NOMO-1 treated with DMSO at 0.1 percent for 48 hours (cell line): ENCODE results near the gene PHF21B.

ENCODE experiments used
- DNase-seq: peaks from one replicate; lab custom pipeline; 2025; ENCODE audit not compliant: unreplicated experiment; lab: John Stamatoyannopoulos, UW

PHF21B gene

DNA sequence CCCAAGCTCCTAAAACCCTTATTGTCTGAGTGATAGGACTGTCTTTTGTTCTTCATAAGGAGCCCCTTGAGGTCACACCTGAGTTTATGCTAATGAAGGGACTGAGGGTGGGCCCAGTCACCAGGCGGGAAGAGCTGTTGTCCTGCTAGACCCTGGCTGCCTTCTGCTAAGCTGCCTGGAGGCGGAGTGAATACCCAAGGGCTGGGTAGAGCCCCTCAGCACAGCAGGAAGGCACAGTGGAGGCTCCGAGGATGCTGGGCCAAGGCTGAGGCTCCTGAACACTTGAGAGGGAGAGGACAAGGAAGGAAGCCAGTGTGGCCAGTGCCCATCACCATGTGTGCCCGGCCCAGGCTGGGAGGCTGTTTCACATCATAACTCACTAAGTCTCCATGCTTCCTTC lies 4.8 kb upstream of the PHF21B start:
- DNase-seq = no peak

DNA sequence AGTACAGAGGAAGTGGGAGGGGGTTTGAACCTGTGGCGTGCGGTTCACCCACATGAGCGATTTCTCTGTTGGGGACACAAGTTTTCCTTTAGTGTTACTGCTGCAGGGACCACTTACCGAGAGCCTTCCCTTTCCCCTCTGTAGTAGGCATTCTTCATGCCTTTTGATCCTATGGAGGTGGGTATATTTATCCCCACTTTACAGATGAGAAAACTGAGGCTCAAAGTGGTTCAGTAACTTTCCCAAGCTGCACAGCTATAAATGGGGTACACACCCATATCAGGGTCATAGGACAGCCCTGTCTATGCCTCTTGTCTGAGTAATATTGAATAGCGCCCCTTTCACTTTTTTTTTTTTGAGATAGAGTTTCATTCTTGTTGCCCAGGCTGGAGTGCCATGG lies 3.3 kb upstream of the PHF21B start:
- DNase-seq = no peak

DNA sequence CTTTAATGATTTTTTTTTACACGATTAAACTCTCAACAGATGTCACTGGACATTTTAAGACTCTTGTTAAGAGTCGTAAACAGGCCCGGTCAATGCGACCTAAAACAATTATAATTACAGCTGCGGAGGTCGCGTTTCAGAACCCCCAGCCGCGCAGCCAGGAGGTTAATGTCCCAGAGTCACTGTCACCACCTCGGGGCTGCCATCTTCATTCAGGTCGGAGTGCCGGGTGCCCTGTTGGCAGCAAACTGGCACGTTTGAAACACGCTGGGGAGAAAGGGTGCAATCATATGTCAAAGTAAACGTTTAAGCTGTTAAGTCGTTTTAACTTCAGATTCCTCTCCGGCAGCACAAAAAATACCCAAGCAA lies 711 bp upstream of the PHF21B start:
- no peak for DNase-seq

DNA sequence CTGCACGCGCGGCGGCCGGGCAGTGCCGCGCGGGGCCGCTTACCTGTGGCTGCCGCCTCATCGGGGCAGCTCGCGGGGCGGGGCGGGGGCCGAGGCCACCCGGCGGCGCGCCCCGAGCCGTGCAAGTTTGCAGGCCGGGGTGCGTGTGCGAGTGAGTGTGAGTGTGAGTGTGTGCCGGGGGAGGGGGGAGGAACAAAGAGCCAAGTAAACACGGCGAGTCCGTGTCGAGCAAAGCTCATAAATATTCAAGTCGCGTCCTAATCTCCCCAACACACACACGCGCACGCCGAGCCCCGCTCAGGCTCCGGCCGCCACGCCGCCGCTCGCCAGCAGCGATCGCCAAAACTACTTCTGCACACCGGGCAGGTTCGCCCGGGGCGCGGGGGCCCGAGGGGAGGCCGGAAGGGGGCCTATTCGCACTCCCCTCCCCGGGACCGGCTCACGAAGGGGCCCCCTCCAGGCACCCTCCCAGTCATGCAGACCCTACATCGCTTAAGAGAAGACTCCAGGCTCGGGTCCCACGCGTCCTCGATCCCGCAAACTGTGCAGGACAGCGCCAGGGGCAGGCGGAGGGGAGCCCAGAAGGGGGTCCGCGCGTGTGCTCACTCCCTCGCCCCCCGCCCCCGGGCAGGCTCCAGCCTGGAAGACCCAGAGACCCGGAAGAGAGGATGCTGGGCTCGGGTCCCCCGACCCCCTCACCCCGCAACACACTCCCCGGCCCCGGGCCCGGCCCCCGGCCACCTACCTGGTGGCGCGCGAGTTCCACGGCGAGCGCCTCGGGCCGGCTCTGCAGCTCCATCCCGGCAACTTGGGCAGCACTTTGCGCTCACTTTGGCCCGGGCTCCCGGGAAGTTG lies 827 bp downstream of the PHF21B start:
- DNase-seq = no peak

DNA sequence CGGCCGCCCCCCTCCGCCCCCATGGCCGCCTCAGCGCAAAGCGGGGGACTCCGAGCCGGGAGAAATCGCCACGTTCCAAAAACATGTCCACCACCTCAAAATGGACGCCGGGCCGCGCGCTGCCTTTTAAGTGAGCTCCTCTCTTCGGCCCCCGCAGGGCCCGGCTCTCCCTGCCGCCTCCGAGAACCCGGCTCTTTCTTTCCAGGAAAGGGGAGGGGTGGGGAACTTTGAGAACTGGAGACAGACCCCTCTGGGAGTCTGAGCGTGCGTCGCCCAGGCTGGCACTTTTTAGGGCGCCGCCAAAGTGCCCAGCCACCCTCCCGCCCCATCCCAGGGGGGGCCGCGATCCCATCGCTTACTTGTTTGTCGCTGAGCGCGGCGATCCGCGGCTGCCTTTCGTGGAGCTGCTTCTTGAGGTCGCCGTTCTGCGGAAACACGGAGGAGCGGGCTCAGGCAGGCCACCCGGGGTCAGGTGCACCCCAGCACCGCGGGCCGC lies 1.6 kb downstream of the PHF21B start:
- no peak for DNase-seq

DNA sequence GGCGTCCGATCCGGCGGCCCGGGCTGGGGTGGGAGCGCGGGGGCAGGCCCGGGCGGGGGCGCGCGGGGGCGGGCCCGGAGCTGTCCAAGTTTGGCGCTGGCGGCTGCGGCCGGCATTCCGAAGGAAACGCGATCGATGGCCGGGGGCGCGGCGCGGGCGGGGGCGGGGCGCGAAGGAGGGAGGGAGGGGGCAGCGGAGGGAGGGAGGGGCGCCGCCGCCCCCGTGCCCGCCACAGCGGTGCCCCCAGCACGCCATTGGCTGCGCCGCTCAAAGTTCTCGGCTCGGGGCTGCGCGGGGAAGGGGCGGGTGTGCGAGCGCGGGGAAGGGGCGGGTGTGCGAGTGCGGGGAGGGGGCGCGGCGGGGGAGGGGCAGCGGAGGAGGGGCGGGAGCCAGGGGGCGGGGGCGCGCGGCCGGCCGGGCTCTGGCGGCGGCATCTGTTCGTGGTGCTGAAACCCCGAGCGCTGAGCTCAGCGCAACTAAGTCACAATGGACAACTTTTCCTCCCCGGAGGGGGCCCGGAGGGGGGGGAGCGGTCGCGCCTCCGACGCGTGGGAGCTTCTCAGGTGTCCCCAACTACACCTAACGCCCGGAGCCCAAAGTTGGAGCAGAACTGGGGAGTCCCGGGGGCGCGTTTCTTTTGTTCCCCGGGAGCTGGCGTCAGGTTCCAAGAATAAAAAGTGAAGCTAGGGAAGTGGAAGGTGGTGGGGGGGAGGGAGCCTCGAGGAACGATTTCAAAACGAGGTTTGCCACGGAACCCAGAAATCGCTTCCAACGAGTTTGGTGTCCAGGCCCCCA lies 2.2 kb downstream of the PHF21B start:
- no peak for DNase-seq

DNA sequence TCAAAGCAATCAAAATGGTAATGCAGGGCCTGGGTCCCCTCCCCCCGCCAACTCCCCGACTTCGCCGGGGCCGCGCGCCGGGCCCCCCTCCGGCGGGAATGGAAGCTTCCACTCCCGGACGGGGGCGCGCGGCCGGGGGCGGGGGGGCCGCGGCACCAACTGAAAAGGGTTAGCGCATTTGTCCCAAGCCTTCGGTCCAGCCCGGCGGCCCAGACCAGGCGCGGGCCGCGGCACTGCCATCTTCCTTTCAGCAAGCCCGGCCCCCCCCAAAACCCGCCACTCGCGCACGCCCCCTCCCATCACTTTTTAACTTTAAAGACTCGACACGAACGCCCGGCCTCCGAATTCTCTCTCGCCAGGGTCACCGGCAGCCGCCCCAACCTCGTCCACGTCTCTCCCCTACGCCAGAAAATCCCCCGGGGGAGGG lies 2.8 kb downstream of the PHF21B start:
- DNase-seq = no peak

DNA sequence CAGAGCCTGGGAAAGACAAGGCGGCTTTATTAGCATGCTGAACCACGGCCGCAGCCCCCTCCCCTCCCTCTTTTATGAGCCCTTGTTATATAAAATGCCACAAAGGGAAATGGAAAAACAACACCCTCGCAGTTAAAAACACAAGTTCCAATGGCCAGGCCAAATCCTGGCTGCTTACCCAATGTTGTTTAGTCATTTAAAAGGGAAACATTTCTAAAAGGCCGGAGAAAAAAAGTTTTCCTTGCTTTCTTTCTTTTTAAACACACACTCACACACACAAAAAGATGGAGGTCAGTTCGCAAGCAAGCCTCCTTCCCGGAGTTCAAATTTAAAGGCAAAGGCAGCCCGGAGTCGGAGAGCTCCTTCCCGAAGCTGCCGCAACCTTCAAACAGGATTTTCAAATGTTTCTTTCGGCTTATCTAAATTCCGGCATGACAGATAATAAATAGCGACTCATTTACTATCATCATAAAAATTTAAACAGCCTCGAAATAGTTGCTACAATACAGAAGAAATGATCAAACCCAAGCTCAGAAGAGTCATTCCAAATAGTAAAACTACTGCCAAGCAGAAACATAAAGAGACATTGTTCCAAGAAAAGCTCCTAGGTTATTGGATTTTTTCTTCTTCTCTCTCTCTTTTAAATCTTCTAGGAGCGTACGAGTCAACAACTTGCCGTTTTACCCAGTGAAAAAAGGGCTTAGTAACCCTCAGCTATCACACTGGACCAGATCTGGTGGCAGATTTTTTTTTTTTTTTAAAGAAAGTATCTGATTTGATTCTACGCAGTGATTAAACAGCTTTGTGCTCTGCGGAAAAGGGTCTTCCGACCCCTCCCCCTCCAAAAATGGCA lies 3.5 kb downstream of the PHF21B start:
- DNase-seq = no peak

DNA sequence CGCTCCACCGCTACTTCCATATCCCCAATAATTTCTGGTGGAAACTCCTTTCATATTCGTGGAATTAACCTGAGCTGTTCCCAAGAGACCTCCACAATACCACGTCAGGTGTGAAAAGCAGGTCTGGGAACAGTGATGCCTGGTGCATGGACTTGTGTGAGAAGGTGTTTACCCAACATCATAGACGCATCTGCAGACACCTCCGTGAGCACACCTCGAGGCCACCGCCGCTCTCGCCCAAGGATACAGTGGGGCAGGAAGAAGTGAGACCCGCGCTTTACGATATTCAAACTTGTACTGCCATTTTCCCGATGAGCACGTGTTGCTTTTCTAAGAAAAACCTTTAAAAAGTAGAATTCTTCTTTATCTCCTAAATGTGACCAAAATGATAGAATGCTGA lies 8.2 kb downstream of the PHF21B start:
- no peak for DNase-seq

DNA sequence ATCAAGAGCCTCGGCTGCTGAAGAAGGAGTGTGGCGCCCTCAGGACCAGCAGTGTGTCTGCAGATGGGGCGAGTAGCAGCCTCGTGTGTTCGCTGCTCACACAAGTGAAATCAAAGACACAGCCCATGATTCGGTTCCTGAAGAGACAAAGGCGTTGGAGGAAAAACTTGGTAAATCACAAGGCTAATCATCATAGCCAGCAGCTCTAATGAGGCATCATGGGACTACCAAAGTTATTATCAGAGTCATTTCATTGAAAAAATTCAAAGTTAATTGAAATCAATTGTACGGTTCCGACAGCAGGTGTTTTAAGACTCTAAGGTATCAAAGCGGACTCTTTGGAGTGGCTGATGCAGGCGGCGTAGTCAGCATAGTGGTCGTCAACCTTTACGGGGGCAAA lies 9.5 kb downstream of the PHF21B start:
- no peak for DNase-seq

DNA sequence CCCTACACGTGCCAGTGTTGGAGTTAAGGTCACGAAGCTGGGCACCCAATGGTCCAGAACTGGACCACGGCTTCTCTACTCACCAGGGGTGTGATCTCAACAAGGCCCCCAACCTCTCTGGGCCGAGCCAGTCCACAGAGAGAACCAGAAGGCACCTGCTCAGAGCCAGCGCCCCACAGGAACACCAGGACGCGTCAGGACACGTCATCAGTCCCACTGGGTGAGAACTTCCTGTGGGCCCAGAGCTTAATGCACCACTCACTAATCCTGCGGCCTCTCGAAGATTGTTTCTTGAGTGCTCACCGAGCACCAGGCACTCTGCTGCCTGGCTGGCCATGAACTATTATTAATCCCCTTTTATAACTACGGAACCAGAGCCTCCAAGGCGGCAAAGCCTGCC lies 10.1 kb downstream of the PHF21B start:
- DNase-seq = no peak

DNA sequence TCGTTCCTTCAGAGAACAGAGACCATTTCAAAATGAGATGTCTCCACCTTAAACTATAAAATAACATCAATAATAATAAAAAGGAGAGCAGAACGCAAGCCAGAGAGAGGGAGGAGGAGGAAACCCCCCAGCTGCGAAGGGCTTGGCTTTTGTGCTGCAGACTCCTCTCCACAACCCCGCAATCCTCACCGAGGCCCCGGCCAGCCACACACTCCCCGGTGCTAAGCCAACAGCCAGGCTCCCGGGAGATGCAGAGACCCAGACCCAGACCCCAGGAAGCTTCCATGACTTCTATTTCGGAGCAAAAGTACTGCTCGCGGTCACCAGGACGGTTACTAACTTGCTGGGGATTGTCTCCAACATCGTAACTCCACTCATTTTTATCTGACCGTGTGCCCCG lies 10.6 kb downstream of the PHF21B start:
- DNase-seq = no peak

DNA sequence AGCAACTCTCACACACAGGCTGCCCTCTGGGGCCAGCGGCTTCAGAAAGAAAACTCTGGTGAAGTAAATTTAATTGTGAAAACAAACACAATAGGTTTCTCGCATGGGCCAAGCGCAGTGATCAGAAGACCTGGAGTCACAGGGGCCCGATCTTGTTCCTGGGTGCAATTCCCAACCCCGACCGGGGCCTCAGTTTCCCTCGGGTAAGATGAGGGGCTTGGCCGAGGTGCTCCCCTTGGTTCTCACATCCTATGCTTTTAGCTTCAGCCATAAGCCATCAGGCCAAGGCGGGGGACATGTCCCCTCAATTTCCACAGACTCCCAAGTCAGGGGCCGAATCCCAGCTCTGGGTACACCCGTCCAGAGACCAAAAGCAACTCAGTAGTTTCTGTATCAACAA lies 11.5 kb downstream of the PHF21B start:
- no peak for DNase-seq

DNA sequence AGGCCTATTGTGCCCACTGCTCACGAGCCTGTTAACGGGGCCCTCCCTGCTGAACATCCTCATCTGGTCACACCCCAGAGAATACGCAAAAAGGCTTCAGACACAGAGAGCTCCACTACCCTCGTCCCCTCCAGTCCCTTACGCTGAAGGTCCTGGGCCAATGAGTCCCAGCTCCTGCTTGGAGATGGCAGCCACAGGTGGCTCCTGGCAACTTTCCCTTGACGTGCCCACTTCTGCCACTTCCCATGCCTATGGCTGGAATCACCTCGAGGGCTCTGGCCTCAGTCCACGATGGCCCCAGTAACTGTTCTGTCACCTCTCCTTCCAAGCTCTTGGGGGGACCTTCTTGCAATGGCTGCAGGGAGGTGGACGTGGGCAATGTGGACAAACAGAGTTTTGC lies 12.7 kb downstream of the PHF21B start:
- DNase-seq = no peak

DNA sequence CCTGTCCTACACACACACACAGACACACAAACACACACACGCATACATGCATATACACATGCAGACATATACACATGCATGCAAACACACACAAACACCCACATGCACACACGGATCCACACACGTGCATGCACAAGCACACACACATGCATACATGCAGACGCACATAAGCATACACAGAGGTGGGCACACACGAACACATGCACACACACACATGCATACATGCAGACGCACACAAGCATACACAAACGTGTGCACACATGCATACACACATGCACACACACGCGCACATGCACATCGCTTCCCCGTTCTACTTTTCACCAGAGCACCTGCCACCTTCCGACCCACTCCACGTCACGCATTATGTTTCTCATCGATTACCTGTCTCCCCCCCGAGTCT lies 13.2 kb downstream of the PHF21B start:
- no peak for DNase-seq

DNA sequence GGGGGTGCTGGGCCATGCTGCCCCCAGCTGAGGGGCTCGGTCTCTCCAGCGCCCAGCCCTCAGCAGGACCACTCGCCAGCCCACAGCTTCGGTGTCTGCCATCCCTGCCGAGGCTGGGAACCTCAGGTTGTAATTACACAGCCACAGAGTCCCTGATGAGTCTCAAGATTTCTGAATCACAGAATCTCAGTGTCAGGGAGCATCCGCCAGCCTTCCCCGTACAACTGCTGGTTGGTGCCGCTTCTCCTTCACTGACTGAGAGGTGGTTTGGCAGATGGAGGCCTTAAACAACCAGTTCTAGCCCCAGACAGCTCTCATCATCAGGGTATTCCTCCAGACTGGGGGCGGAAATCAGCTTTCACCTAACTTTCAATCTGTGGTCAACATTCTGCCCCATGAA lies 13.7 kb downstream of the PHF21B start:
- DNase-seq = no peak

DNA sequence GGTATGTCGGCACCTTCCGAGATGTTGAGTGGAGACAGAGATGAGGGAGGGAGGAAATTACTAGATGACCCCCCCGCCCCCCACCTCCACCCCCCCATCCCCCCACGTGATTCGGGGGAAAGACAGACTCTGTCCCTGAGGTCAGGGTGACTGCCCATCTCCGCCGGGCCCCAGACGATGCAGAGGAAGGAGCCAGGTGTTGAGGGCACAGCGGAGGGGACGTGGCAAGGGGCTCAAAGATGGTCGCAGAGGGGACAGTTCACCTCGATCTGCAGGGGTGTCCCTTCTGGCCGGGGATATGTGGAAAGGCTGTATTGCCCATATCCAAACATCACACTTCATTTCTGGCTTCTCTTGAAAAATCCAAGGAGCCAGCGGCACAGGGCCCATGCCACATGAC lies 14.1 kb downstream of the PHF21B start:
- no peak for DNase-seq

DNA sequence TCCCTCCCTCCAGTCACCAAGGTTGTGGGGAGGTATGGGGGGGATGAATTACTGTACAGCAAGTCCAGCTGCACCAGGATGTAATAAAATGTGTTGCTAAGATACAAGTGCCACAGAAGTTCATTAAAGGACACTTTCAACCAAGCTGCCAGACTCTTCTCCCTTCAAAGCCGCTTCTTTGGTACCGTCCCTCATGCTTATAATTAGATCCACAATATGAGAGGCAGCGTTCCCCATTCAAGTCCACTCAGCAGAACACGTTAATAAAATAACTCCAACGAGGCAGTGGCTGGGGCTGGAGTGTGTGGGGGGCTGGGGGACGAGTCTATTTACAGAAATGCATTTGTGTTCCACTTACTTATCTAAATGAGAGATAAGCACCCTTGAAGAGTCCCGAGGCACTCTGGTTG lies 14.7 kb downstream of the PHF21B start:
- no peak for DNase-seq

DNA sequence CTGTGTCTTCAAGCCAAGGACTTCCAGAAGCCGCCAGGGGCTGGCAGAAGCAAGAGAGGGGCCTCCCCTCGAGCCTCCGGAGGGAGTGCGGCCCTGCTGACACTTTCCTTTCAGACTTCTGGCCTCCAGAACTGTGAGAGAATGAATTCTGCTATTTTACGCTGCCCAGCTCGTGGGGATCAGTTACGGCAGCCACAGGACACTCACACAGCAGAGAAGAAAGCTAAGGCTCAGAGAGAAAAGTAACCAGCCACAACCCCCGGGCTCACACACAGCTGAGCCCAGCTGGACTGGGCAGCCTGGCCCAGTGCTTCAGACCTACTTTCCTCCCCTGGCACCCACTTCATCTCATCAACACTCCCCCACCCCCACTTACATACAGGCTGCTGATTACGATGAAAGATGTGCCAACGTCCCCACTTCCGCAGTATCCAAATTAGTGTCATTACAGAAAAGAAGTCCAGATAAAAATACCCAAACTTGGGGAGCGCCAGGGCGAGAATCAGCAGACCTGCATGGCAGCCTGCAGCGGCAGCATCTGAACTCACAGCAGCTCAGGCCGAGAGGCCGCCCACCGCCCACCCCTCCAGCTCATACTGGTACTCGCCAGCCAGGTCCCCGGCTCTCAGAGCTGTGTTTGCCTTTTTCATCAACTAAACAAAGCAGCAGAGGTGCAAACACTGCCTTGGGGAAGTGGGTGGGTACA lies 15.3 kb downstream of the PHF21B start:
- no peak for DNase-seq

DNA sequence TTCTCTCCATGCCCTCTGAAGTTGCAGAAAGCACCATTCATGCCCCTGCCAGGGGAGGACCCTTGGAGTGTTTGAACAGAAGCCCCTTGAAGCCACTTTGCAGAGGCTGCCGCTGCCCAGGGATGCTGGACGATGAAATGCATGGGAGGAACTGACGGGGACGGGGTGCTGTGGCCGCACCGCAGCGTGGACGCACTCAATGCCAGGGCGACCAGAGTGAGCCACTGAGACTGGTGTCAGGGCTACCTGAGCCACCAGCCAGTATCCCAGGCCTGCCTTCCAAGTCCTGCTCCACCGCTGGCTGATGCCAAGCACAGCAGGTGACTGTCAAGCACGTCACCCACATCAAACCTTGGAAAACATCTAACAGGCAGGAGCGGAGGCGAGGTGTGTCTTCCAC lies 17.6 kb downstream of the PHF21B start:
- no peak for DNase-seq

DNA sequence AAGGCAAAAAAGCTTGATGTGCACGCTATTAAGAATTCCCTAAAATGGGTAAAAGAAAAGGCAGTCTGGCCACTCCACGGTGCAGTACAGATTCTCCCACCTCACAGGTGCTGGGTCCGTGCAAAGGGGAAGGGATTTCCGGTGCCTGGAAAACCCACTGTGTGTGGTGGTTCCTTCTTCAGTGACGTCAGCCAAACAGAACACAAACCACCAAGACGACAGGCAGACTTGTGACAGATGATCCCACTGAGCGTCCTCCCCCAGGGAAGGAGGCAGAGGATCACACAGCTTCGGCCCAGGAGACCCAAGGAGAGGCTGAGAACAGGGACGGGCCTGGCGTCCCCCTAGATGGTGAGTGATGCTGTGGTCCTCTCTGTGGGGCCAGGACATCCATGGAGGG lies 18.6 kb downstream of the PHF21B start:
- no peak for DNase-seq
